Measurements from ENCODE around the gene PECR.
A peak's percentile ranks its signal among the peaks of the same experiment; 100 is the strongest.

PECR gene

DNA sequence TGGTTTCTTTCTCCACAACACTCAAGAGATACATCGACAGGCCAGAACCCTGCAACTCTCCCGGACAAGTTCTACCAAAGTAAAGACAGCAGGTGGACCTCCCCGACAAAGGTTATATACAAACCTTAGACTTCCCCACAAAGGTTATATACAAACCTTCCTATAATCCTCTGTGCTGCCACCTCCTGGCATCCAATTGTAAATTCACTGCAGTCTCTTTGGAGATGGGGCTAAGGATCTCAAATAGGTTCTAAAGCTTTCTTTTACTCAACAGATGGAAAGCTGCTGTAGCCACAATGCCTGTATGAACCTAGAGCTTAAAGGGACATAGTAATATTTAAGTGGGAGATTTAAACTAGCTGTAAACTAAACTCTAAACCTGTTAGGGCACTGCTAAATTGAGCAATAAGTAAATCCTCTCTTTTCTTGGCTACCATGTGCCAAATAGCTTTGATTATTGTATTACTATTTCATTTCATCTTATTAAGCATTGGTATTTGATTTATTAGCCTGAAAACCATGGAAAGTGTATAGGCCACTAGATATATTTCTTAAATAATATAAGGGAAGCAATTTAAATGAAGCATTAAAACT, 58.5 kb downstream of the PECR start:
- Histone ChIP-seq H3K27me3 (replicated peaks; ENCODE audit: insufficient read depth, low read length) (no peaks in the 10 kb centered on the region), H3K9me2 (replicated peaks; ENCODE audit: insufficient read depth, low read length) (no peaks in the 10 kb centered on the region), H4K20me1 (ENCODE audit: insufficient read depth, low read length) (no peaks in the 10 kb centered on the region), H3K9ac (ENCODE audit: low read length) (no peak overlapping the region), H3K79me2 (ENCODE audit: low read length) (no peaks in the 10 kb centered on the region), H3K9me3 (replicated peaks; ENCODE audit: insufficient read depth, low read length) (no peaks in the 10 kb centered on the region), H3K4me3 (ENCODE audit: low read length) (no peak overlapping the region), H3K27ac (ENCODE audit: low read length) (no peak overlapping the region), H3K4me1 (ENCODE audit: low read length) (peaks cover 8% of the 10 kb centered on the region; the same call in 1 of the 2 replicates), H2AFZ (ENCODE audit: low read length) (no peak overlapping the region), H3K36me3 (replicated peaks; ENCODE audit: insufficient read depth, low read length) (no peaks in the 10 kb centered on the region), H3K4me2 (ENCODE audit: low read depth, low read length) (no peak overlapping the region), H3F3A (ENCODE audit: insufficient read depth, low read length) (no peaks in the 10 kb centered on the region)
- DNase-seq = peak; percentile 64
- TF ChIP-seq EZH2phosphoT487 (IDR thresholded peaks at IDR 0.05; ENCODE audit: low read length) (no peak), EZH2 (optimal IDR thresholded peaks at IDR 0.05; ENCODE audit: low read depth, low read length) (no peak)
- TF ChIP-seq, protein P1, sequence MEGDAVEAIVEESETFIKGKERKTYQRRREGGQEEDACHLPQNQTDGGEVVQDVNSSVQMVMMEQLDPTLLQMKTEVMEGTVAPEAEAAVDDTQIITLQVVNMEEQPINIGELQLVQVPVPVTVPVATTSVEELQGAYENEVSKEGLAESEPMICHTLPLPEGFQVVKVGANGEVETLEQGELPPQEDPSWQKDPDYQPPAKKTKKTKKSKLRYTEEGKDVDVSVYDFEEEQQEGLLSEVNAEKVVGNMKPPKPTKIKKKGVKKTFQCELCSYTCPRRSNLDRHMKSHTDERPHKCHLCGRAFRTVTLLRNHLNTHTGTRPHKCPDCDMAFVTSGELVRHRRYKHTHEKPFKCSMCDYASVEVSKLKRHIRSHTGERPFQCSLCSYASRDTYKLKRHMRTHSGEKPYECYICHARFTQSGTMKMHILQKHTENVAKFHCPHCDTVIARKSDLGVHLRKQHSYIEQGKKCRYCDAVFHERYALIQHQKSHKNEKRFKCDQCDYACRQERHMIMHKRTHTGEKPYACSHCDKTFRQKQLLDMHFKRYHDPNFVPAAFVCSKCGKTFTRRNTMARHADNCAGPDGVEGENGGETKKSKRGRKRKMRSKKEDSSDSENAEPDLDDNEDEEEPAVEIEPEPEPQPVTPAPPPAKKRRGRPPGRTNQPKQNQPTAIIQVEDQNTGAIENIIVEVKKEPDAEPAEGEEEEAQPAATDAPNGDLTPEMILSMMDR (IDR thresholded peaks at IDR 0.05; ENCODE audit: low read length) = peak; percentile 71

GRCh38 chr2:216021768-216022565, 59.6 kb downstream of the PECR start:
- Histone ChIP-seq H3K4me2 (ENCODE audit: low read depth, low read length) (no peak overlapping the region), H3K36me3 (replicated peaks; ENCODE audit: insufficient read depth, low read length) (no peaks in the 10 kb centered on the region), H3K79me2 (ENCODE audit: low read length) (no peaks in the 10 kb centered on the region), H3K4me3 (ENCODE audit: low read length) (no peak overlapping the region), H4K20me1 (ENCODE audit: insufficient read depth, low read length) (no peaks in the 10 kb centered on the region), H3K9me2 (replicated peaks; ENCODE audit: insufficient read depth, low read length) (no peaks in the 10 kb centered on the region), H3F3A (ENCODE audit: insufficient read depth, low read length) (peaks cover 11% of the 10 kb centered on the region), H3K9ac (ENCODE audit: low read length) (no peak overlapping the region), H2AFZ (ENCODE audit: low read length) (no peak overlapping the region), H3K27ac (ENCODE audit: low read length) (no peak overlapping the region), H3K4me1 (ENCODE audit: low read length) (peaks cover 14% of the 10 kb centered on the region), H3K9me3 (replicated peaks; ENCODE audit: insufficient read depth, low read length) (no peaks in the 10 kb centered on the region), H3K27me3 (replicated peaks; ENCODE audit: insufficient read depth, low read length) (no peaks in the 10 kb centered on the region)
- TF ChIP-seq EZH2 (optimal IDR thresholded peaks at IDR 0.05; ENCODE audit: low read depth, low read length) = no peak
- no peak for TF ChIP-seq EZH2phosphoT487 (IDR thresholded peaks at IDR 0.05; ENCODE audit: low read length)
- no peak for DNase-seq

GRCh38 chr2:216018709-216019108, 62.9 kb downstream of the PECR start:
- Histone ChIP-seq H3K27me3 (replicated peaks; ENCODE audit: insufficient read depth, low read length) (no peaks in the 10 kb centered on the region), H3K4me3 (ENCODE audit: low read length) (no peak overlapping the region), H3K9ac (ENCODE audit: low read length) (no peak overlapping the region), H3K9me3 (replicated peaks; ENCODE audit: insufficient read depth, low read length) (no peaks in the 10 kb centered on the region), H3K4me2 (ENCODE audit: low read depth, low read length) (no peak overlapping the region), H3K36me3 (replicated peaks; ENCODE audit: insufficient read depth, low read length) (no peaks in the 10 kb centered on the region), H3K4me1 (ENCODE audit: low read length) (peaks cover 37% of the 10 kb centered on the region), H3K79me2 (ENCODE audit: low read length) (peaks cover 3% of the 10 kb centered on the region; the same call in 1 of the 2 replicates), H3K9me2 (replicated peaks; ENCODE audit: insufficient read depth, low read length) (no peaks in the 10 kb centered on the region), H3K27ac (ENCODE audit: low read length) (no peak overlapping the region), H2AFZ (ENCODE audit: low read length) (no peak overlapping the region), H3F3A (ENCODE audit: insufficient read depth, low read length) (peaks cover 40% of the 10 kb centered on the region), H4K20me1 (ENCODE audit: insufficient read depth, low read length) (no peaks in the 10 kb centered on the region)
- DNase-seq = no peak
- no peak for TF ChIP-seq EZH2 (optimal IDR thresholded peaks at IDR 0.05; ENCODE audit: low read depth, low read length)
- no peak for TF ChIP-seq EZH2phosphoT487 (IDR thresholded peaks at IDR 0.05; ENCODE audit: low read length)
- TF ChIP-seq, protein P1 (IDR thresholded peaks at IDR 0.05; ENCODE audit: low read length) = no peak

Data from MM.1S (cell line).